ELF-1 (cell line): Measurements from ENCODE around the gene CROCC2.

Experiments
- DNase-seq: peaks from one replicate; pipeline ENCODE4 v3.0.0-alpha.2; 2016; ENCODE audit warnings: low read depth, low spot score

CROCC2 gene

DNA sequence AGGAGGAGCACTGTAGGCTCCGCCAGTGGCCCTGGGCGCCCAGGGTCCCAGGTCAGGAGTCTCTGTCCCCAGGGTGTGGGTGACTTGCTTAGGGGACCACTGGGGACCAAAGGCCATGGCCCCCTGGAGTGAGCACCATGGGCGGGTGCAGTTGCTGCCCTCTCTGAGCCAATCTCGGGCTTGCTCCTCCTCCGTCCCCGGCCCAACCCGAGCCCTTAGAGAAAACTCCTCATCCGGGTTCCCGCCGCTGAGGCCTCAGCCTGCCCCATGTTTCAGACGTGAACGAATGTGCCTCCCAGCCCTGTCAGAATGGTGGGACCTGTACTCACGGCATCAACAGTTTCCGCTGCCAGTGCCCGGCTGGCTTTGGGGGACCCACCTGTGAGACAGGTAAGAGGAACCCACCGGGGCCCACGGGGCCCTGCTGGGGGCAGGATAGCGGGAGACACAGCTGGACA is 130.9 kb downstream of the CROCC2 start:
- DNase-seq, result no peak

DNA sequence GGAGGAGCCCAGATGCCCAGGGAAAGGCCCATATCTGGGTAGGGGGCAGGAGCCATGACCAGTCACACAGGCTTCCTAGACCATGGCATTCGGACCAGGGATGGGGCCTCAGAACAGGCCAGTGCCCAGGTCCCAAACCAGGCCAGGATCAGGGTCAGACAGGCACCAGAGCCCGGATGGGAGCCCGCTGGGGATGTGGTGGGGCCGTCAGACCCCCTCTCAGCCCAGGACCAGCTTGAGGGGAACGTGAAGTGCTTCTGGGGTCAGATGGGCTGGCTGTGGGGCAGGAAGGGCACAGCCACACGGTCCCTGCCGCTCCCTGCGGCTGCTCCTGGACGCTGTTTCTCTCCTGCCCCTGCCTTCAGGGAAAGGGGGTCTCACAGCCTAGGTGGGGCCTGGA is 131.4 kb downstream of the CROCC2 start:
- DNase-seq, result no peak

DNA sequence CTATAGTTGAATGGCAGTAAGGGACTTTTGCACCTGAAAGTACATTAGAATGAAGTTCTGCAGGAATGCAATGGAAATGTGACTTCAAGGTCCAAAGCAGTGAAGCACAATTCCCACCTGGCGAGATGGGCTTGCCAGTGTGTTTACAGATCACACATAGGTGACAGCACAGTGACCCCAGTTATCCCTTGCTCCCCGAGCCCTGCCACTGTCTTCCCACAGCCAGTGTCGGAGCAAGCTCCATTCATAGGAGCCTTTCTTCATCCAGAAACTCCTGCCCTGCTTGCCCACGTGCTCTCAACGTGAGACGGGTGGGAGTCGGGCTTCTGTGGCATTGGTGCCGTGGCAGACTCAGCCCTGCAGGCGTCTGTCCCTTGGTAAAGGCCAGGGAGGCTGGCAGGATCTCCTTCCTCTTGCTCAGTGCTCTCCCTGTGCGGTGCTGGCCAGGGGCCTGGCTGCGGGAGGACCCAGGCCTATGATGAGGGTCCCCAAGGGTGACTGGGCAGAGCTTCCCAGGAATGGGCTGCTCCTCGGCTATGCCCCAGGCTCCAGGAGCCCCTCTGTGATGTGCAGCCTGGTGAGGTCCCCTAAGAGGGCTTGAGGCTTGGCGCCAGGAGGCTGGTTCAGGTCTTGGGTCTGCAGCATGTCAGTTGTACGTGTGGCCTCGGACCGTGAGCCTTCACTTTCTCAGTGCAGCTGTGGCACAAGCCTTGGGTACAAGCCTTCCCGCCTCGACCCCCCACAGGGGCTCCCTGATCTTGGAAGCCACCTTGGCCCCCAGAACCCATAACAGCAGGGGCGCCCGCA is 132.4 kb downstream of the CROCC2 start:
- no peak for DNase-seq

- no peak for DNase-seq
Measured at GRCh38 chr2:241039416-241039815, 133.3 kb downstream of the CROCC2 start.

DNA sequence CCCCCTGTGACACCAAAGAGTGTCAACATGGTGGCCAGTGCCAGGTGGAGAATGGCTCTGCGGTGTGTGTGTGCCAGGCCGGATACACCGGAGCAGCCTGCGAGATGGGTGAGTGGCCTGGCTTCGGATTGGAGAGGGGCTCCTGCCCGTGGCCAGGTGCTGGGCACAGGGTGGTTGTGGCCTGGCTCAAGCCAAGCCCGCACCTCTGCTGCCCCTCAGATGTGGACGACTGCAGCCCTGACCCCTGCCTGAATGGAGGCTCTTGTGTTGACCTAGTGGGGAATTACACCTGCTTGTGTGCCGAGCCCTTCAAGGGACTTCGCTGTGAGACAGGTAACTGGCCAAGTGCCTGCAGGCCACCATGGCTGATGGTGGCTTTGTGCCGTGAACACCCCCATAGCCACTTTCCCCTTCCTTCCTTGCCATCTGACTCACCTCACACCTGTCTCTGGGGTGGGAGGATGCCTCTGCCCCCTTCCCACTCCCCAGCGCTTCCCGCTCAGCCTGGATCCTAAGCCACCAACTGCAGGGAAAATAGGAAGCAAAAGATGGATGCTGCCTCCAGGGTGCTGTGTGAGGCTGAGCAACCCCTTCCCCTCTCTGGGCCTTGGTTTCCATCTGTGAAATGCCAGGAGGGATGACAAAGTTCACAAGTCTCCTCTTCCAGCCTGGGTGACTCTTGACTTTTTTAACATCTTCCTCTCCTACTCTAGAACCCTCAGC is 134.1 kb downstream of the CROCC2 start:
- DNase-seq, result no peak

- DNase-seq, result no peak
Measured at GRCh38 chr2:241041589-241042158, 135.5 kb downstream of the CROCC2 start.
